GM19193 (cell line): ENCODE results near the gene CEP170B.

Experiments
- POLR2A ChIP-seq: IDR thresholded peaks from 4 replicates; pipeline ENCODE4 v1.6.1; 2011; ENCODE audit not compliant: insufficient read depth, insufficient read length; ENCODE audit errors: extremely low read depth

CEP170B gene

DNA sequence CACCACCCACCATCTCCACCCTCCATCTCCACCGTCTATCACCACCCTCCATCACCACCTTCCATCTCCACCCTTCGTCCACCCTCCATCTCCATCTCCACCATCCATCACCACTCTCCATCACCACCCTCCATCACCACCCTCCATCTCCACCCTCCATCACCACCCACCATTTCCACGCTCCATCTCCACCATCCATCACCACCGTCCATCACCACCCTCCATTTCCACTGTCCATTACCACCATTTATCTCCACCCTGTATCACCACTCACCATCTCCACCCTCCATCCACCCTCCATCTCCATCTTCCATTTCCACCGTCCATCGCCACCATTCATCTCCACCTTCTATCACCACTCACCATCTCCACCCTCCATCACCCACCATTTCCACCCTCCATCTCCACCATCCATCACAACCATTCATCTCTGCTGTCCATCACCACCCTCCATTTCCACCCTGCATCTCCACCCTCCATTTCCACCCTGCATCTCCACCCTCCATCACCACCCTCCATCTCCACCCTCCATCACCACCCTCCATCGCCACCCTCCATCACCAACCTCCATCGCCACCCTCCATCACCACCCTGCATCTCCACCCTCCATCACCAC lies 6.1 kb upstream of the CEP170B start:
- no peak for TF ChIP-seq POLR2A

DNA sequence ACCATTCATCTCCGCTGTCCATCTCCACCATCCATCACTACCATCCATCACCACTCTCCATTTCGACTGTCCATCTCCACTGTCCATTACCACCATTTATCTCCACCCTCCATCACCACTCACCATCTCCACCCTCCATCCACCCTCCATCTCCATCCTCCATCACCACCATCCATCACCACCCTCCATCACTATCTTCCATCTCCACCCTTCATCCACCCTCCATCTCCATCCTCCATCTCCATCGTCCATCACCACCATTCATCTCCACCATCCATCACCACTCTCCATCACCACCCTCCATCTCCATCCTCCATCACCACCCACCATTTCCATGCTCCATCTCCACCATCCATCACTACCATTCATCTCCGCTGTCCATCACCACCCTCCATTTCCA lies 5.2 kb upstream of the CEP170B start:
- no peak for TF ChIP-seq POLR2A

GRCh38 chr14:104860414-104860813 lies 4.7 kb upstream of the CEP170B start:
- TF ChIP-seq POLR2A: no peak

DNA sequence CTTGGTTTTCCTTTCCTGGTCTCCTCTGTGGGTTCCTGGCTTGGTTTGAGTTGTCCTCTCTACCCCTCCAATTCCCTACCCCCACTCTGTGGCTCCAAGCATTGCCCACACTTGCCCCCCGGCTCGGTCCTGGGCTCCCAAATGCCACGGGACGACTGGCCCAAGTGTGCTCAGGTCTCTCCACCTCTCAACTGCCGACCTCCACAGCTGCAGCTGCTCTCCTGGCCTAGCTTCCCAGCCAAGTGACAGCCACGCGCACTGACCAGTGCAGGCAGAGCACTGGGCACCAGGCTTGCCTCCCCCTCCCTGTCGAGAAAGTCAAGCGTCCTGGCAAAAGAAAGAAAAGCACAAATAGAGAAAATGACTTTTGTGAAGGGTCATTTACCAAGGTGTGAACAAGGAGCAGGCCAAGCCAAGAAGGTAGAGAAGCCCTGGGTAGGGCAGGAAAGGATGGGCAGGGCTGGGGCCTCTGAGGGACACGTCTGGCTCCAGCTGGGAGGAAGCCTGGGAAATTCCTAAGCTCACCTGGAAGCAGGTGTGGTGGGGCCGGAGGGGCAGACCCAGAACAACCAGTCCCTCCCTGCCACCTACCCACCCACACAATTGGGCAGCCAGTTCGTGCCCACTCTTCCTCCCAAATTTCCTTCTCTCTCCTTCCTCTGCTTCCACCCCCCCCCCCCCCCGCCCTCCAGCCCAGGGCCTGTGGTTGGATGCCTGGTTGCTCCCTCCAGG lies 1.8 kb upstream of the CEP170B start:
- TF ChIP-seq POLR2A: no peak

DNA sequence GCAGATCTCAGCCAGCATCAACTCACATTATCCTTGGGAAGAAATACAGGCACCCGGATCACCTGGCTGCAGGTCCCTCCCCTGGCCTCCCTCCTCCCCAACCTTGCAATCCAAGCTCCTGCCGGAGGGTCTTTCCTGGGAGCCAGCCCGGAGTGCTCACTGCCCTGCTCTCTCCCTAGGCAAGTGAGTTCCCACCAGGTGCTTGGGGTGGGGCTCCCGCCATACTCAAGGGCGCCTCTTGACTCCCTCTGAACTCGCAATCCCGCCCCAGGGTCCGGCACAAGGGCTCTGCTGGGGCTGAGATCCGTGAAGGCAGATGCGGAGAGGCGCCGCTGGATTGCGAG lies 1.2 kb upstream of the CEP170B start:
- no peak for TF ChIP-seq POLR2A

GRCh38 chr14:104864267-104865080 lies 594 bp upstream of the CEP170B start:
- TF ChIP-seq POLR2A: no peak

GRCh38 chr14:104865631-104866441 lies 768 bp downstream of the CEP170B start:
- no peak for TF ChIP-seq POLR2A

GRCh38 chr14:104866451-104867370 lies 1.6 kb downstream of the CEP170B start:
- TF ChIP-seq POLR2A: no peak

GRCh38 chr14:104867371-104868059 lies 2.4 kb downstream of the CEP170B start:
- TF ChIP-seq POLR2A: no peak

DNA sequence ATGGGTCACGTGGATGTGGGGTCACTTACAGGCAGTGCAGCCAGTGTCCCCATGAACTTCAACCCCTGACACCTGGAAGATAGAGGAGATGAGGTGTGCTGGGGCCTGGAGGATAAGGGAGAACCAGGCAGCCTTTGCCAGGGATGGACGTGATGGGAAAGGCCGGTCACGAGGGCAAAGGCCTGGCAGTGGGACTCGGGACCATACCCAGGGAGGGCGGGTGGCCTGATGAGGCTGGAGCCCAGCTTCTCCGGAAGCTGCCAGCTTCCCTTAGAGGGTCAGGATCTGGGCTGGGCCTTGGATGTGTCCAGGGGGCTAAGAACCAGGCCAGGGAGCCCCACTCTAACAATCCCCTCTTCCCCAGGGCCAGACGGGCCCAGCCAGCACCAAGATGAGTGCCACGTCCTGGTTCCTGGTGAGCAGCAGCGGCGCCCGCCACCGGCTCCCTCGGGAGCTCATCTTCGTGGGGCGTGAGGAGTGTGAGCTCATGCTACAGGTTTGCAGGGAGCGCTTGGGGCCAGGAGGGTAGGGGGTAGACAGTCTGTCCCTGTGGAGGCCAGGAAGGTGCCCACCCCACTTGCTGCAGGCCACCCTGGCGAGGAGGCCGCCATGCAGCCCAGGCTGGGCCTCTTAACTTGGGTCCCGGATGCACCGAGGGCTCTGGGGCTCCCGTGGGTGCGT lies 3.1 kb downstream of the CEP170B start:
- no peak for TF ChIP-seq POLR2A

- no peak for TF ChIP-seq POLR2A
These were observed 3.9 kb downstream of the CEP170B start for GRCh38 chr14:104868811-104869572.

GRCh38 chr14:104869669-104870367 lies 4.8 kb downstream of the CEP170B start:
- no peak for TF ChIP-seq POLR2A
